PFSK-1 (cell line): ENCODE measurements around the gene LGALS7B.

Experiments
- FOXP2 ChIP-seq: optimal IDR thresholded peaks from 2 replicates; pipeline ENCODE3; 2011; ENCODE audit warnings: borderline replicate concordance, control low read depth, inconsistent platforms; ENCODE audit not compliant: insufficient read depth; ENCODE audit errors: extremely low read length, extremely low read depth
- POLR2AphosphoS5 ChIP-seq: IDR thresholded peaks from 2 replicates; pipeline ENCODE4 v1.6.1; 2012; ENCODE audit warnings: low read depth, mild to moderate bottlenecking, control low read depth, low read length, moderate library complexity
- REST ChIP-seq, 2 experiments: IDR thresholded peaks; 2 replicates each; pipeline versions ENCODE4 v1.6.1 to v1.8.0; 2011 to 2012; ENCODE audit warnings: low read depth in 2 of 2, low read length in 2 of 2, control low read depth in 1 of 2, inconsistent platforms in 1 of 2, mild to moderate bottlenecking in 1 of 2, moderate library complexity in 1 of 2; ENCODE audit not compliant: insufficient read depth in 1 of 2
- SIN3A ChIP-seq: IDR thresholded peaks from 2 replicates; pipeline ENCODE4 v1.6.1; 2012; ENCODE audit warnings: mild to moderate bottlenecking, low read length, moderate library complexity, borderline replicate concordance; ENCODE audit not compliant: insufficient read depth
- TAF1 ChIP-seq: IDR thresholded peaks from 2 replicates; pipeline ENCODE4 v1.6.1; 2012; ENCODE audit warnings: low read length, control low read depth, borderline replicate concordance; ENCODE audit not compliant: insufficient read depth

LGALS7B gene

GRCh38 chr19:38806371-38806770 is 17.4 kb downstream of the LGALS7B start:
- no peak for TF ChIP-seq FOXP2
- no peak for TF ChIP-seq POLR2AphosphoS5
- no peak for TF ChIP-seq REST (IDR thresholded peaks at IDR 0.05; ENCODE audit: insufficient read depth in 1 of 2, low read depth in 2 of 2, low read length in 2 of 2)
- TF ChIP-seq TAF1: no peak
- TF ChIP-seq SIN3A: no peak

GRCh38 chr19:38808741-38809140 is 19.7 kb downstream of the LGALS7B start:
- TF ChIP-seq FOXP2: no peak

GRCh38 chr19:38809592-38810252 is 20.7 kb downstream of the LGALS7B start:
- TF ChIP-seq FOXP2 (no peak), REST (IDR thresholded peaks at IDR 0.05; ENCODE audit: insufficient read depth in 1 of 2, low read depth in 2 of 2, low read length in 2 of 2) (no peak), POLR2AphosphoS5 (no peak), SIN3A (no peak)

- TF ChIP-seq POLR2AphosphoS5 (no peak), REST (IDR thresholded peaks at IDR 0.05; ENCODE audit: insufficient read depth in 1 of 2, low read depth in 2 of 2, low read length in 2 of 2) (no peak), SIN3A (no peak), TAF1 (no peak), FOXP2 (no peak)
Measured at GRCh38 chr19:38812009-38812840, 23.2 kb downstream of the LGALS7B start.

- TF ChIP-seq REST (IDR thresholded peaks at IDR 0.05; ENCODE audit: insufficient read depth in 1 of 2, low read depth in 2 of 2, low read length in 2 of 2) (no peak), SIN3A (no peak), FOXP2 (no peak), POLR2AphosphoS5 (no peak), TAF1 (no peak)
Measured at GRCh38 chr19:38812841-38813320, 23.9 kb downstream of the LGALS7B start, which contains the start of gene LGALS4. Gene LGALS4, minus strand, starts transcription at chr19:38812945. Its CDS starts 59 bp downstream, at chr19:38812886.
